ENCODE results near the gene OTOA. TPM values are rescaled to one million over a fixed set of nuclear protein-coding genes. Genes with fewer than 3 reads are reported as not detected.
A peak's percentile ranks its signal among the peaks of the same experiment; 100 is the strongest.
"Not testable (repeated sequence)": the region's sequence is repeated elsewhere in the genome, so short reads cannot be mapped to it uniquely, and the experiment has no call there.

The OTOA gene
- total RNA-seq, 1 experiment from 2014 or later = not detected

DNA sequence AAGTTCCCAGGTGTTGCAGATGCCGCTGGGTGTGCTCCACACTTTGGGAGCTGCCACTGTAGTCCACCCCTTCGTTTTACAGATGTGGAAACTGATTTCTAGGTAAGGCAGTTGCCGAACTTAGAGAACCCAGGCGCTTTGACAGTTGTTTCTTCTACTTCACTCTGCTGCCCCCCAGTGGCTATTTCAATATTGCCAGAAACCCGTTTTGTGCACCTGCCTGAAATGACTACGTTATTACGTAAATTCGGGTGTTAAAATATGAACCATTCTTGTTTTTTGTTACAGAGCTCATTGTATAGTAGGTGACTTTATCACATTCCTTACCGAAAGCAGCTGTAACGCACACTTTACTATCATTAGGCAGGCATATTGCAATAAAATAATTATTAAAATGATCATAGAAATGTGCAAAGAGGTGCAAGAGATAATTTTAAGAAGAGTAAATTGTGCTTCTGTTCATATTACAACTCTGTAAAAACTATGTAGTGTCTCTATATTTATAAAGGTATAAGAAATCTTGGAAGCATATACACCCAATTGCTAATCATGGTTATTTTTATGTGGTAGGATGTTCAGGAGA, 44.9 kb downstream of the OTOA start:
- no peaks in the 10 kb centered on the region for H3K4me1 ChIP-seq (replicated peaks; ENCODE audit: insufficient read depth)
- H3F3A ChIP-seq (ENCODE audit: insufficient read depth, low read depth) = peaks cover 5% of the 10 kb centered on the region; the same call in 1 of the 2 replicates
- H3K4me2 ChIP-seq = peak overlapping the region; percentile 45
- H3K36me3 ChIP-seq (ENCODE audit: low read depth) = no peaks in the 10 kb centered on the region
- no peak overlapping the region for H3K4me3 ChIP-seq
- POLR2A ChIA-PET (ENCODE audit: unreplicated experiment) = no interaction called here
- H2AFZ ChIP-seq = no peak overlapping the region
- no peaks in the 10 kb centered on the region for H3K9me2 ChIP-seq (ENCODE audit: insufficient read depth)
- no TSS peak for BruUV-seq (replicated peaks)
- DNase-seq = peak; percentile 61 to 70
- no peaks in the 10 kb centered on the region for H3K9me3 ChIP-seq (ENCODE audit: insufficient read depth, low read depth)
- H4K20me1 ChIP-seq (ENCODE audit: insufficient read depth) = no peaks in the 10 kb centered on the region
- H3K79me2 ChIP-seq (ENCODE audit: low read depth) = no peaks in the 10 kb centered on the region
- intact Hi-C loops (cut with micrococcal nuclease; ENCODE audit: unreplicated experiment) = loop anchor here (1.0 to 5.0 kb wide), 4 partner anchors 51 to 1352 kb away; no protein-coding TSS in a partner anchor
- CTCF ChIA-PET = interaction anchor here (0.6 to 0.7 kb wide), 3 partner anchors 480 to 1735 kb away, joined by 3 to 4 read pairs (median 4); no protein-coding TSS in a partner anchor
- TF ChIP-seq, protein P1, sequence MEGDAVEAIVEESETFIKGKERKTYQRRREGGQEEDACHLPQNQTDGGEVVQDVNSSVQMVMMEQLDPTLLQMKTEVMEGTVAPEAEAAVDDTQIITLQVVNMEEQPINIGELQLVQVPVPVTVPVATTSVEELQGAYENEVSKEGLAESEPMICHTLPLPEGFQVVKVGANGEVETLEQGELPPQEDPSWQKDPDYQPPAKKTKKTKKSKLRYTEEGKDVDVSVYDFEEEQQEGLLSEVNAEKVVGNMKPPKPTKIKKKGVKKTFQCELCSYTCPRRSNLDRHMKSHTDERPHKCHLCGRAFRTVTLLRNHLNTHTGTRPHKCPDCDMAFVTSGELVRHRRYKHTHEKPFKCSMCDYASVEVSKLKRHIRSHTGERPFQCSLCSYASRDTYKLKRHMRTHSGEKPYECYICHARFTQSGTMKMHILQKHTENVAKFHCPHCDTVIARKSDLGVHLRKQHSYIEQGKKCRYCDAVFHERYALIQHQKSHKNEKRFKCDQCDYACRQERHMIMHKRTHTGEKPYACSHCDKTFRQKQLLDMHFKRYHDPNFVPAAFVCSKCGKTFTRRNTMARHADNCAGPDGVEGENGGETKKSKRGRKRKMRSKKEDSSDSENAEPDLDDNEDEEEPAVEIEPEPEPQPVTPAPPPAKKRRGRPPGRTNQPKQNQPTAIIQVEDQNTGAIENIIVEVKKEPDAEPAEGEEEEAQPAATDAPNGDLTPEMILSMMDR (conservative IDR thresholded peaks at IDR 0.05) = peak; percentile 87
- TF ChIP-seq EZH2 (IDR thresholded peaks at IDR 0.05; ENCODE audit: low read depth) = no peak
- no peaks in the 10 kb centered on the region for H3K27me3 ChIP-seq (ENCODE audit: insufficient read depth, low read depth)
- no peak overlapping the region for H3K27ac ChIP-seq

DNA sequence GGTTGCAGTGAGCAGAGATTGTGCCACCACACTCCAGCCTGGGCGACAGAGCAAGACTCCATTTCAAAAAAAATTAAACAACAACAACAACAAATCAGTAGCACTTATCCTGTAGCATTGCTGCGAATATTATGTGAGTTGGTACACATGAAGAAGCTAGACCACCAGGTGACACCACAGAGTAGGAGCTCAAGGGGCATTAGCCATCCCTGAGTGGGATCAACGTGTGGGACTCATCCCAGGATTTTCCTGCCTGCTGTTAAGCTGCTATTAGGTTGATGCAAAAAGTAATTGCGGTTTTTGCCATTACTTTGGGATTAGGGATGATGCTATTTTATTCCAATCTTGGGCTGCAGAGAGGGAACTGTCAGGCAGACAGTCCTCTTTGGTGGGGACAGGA, 47.2 kb downstream of the OTOA start:
- intact Hi-C loops (cut with micrococcal nuclease; ENCODE audit: unreplicated experiment) = no loop called here
- no TSS peak for BruUV-seq (replicated peaks)
- Histone ChIP-seq H3K36me3 (ENCODE audit: low read depth) (no peaks in the 10 kb centered on the region), H3F3A (ENCODE audit: insufficient read depth, low read depth) (peaks cover 5% of the 10 kb centered on the region; the same call in 1 of the 2 replicates), H3K27me3 (ENCODE audit: insufficient read depth, low read depth) (no peaks in the 10 kb centered on the region), H3K27ac (no peak overlapping the region), H3K79me2 (ENCODE audit: low read depth) (no peaks in the 10 kb centered on the region), H3K9me3 (ENCODE audit: insufficient read depth, low read depth) (no peaks in the 10 kb centered on the region), H3K9me2 (ENCODE audit: insufficient read depth) (no peaks in the 10 kb centered on the region), H2AFZ (no peak overlapping the region), H3K4me3 (no peak overlapping the region), H3K4me1 (replicated peaks; ENCODE audit: insufficient read depth) (no peaks in the 10 kb centered on the region), H3K4me2 (no peak overlapping the region), H4K20me1 (ENCODE audit: insufficient read depth) (no peaks in the 10 kb centered on the region)
- POLR2A ChIA-PET (ENCODE audit: unreplicated experiment) = no interaction called here
- CTCF ChIA-PET = interaction anchor here (0.7 kb wide), 1 partner anchor 453 kb away, joined by 5 read pairs; no protein-coding TSS in a partner anchor
- TF ChIP-seq, protein P1 (conservative IDR thresholded peaks at IDR 0.05) = no peak
- no peak for TF ChIP-seq EZH2 (IDR thresholded peaks at IDR 0.05; ENCODE audit: low read depth)
- DNase-seq = no peak

DNA sequence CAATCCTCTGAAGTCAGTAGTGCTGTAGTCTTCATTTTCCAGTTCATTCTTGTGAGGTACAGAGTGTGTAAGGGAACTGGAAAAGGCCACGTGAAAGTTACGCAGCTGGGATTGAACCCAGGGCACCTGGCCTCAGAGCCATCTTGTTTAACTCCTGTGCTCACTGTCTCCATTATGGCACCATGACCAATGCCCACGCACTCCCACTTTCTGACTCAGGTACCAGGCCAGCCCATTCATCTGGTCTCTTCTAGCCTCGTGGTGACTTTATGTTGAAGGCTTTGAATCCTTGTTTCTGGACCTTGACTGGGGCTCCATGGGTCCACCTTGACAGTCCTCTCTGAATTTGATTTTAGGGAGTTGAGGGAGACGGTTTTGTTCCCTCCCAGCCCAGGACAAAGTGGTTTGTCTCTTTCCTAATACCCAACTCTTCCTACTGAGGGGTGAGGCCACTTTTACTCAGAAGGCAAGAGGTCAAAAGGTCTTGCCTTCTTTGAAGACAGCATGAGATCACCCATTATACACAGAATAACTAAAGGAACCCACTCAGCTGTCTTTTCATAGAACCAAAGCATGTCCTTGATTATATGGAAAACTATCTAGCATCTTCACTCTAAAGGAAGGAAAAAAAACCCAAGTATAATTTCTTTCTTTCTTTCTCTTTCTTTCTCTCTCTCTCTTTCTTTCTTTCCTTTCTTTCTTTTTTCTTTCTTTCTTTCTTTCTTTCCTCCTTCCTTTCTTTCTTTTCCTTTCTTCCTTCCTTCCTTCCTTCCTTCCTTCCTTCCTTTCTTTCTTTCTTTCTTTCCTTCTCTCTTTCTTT, 50.0 kb downstream of the OTOA start:
- ChIA-PET CTCF (no interaction called here), POLR2A (ENCODE audit: unreplicated experiment) (no interaction called here)
- Histone ChIP-seq H3K9me2 (ENCODE audit: insufficient read depth) (no peaks in the 10 kb centered on the region), H3K4me1 (replicated peaks; ENCODE audit: insufficient read depth) (no peaks in the 10 kb centered on the region), H3F3A (ENCODE audit: insufficient read depth, low read depth) (peaks cover 4% of the 10 kb centered on the region; the same call in 1 of the 2 replicates), H4K20me1 (ENCODE audit: insufficient read depth) (no peaks in the 10 kb centered on the region), H3K4me2 (no peak overlapping the region), H3K27me3 (ENCODE audit: insufficient read depth, low read depth) (no peaks in the 10 kb centered on the region), H3K79me2 (ENCODE audit: low read depth) (no peaks in the 10 kb centered on the region), H2AFZ (no peak overlapping the region), H3K27ac (no peak overlapping the region), H3K36me3 (ENCODE audit: low read depth) (no peaks in the 10 kb centered on the region), H3K4me3 (no peak overlapping the region), H3K9me3 (ENCODE audit: insufficient read depth, low read depth) (no peaks in the 10 kb centered on the region)
- TF ChIP-seq EZH2 (IDR thresholded peaks at IDR 0.05; ENCODE audit: low read depth) = no peak
- TF ChIP-seq, protein P1 (conservative IDR thresholded peaks at IDR 0.05) = no peak
- intact Hi-C loops (cut with micrococcal nuclease; ENCODE audit: unreplicated experiment) = no loop called here
- DNase-seq = no peak
- no TSS peak for BruUV-seq (replicated peaks)

DNA sequence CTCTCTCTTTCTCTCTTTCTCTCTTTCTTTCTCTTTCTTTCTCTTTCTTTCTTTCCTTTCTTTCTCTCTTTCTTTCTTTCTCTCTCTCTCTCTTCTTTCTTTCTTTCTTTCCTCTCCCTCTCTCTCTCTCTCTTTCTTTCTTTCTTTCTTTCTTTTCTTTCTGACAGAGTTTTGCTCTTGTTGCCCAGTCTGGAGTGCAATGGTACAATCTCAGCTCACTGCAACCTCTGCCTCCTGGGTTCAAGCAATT, 50.5 kb downstream of the OTOA start:
- not testable (repeated sequence) for BruUV-seq (replicated peaks)

More for the DNA sequence above, 50.5 kb downstream of the OTOA start:
- H3K27me3 ChIP-seq (ENCODE audit: insufficient read depth, low read depth); DNase-seq; H3K36me3 ChIP-seq (ENCODE audit: low read depth); H3F3A ChIP-seq (ENCODE audit: insufficient read depth, low read depth); H3K9me3 ChIP-seq (ENCODE audit: insufficient read depth, low read depth); H4K20me1 ChIP-seq (ENCODE audit: insufficient read depth); CTCF ChIA-PET; H3K9me2 ChIP-seq (ENCODE audit: insufficient read depth); H2AFZ ChIP-seq; H3K4me1 ChIP-seq (replicated peaks; ENCODE audit: insufficient read depth); POLR2A ChIA-PET (ENCODE audit: unreplicated experiment); H3K27ac ChIP-seq; H3K4me3 ChIP-seq; intact Hi-C loops (cut with micrococcal nuclease; ENCODE audit: unreplicated experiment); H3K4me2 ChIP-seq; H3K79me2 ChIP-seq (ENCODE audit: low read depth): not testable (repeated sequence)

All from PC-9 (cell line).